Measurements from ENCODE around the gene ARL15. TPM values are rescaled to one million over a fixed set of nuclear protein-coding genes. Genes with fewer than 3 reads are reported as not detected.
A peak's percentile ranks its signal among the peaks of the same experiment; 100 is the strongest.

Gene ARL15
- total and polyA plus RNA-seq, 9 of the 15 experiments (the other 6 are each of a cell fraction or from before 2014, with no cell fraction given), result 18.5 to 80.4 (median 57.0) TPM

- peaks cover 12% of the 10 kb centered on the region; the same call in 1 of the 2 replicates for H4K20me1 ChIP-seq (replicated peaks; ENCODE audit: control insufficient read depth, insufficient read depth, low read length)
- H3K4me2 ChIP-seq (ENCODE audit: insufficient read depth, low read length), result no peak overlapping the region
- H3K27me3 ChIP-seq (ENCODE audit: control insufficient read depth in 2 of 2, insufficient read depth in 2 of 2, low read length in 2 of 2), result no peaks in the 10 kb centered on the region
- in situ Hi-C loops (cut with MboI) (no loop called here), intact Hi-C loops (cut with micrococcal nuclease) (no loop called here)
- 100% methylated on average over 2 of the region's 6 CpGs for WGBS (ENCODE audit: insufficient coverage, low coverage, missing lambda C conversion rate)
- ChIA-PET CTCF (ENCODE audit: low intra/inter-chr PET ratio) (no interaction called here), POLR2A (no interaction called here)
- peaks cover 19% of the 10 kb centered on the region; the same call in 2 of the 3 replicates for H3K79me2 ChIP-seq (ENCODE audit: control insufficient read depth, insufficient read depth, low read length)
- no peaks in the 10 kb centered on the region for H3K4me1 ChIP-seq (replicated peaks in 1 of 2; ENCODE audit: control insufficient read depth in 2 of 2, insufficient read depth in 2 of 2, low read length in 2 of 2)
- H3K9me3 ChIP-seq (replicated peaks; ENCODE audit: control insufficient read depth, insufficient read depth, low read depth, low read length), result no peaks in the 10 kb centered on the region
- H3K9ac ChIP-seq (ENCODE audit: insufficient read depth in 1 of 2, low read depth in 2 of 2, low read length in 2 of 2), result no peak overlapping the region
- ATAC-seq, result no peak
- H3K9me1 ChIP-seq (ENCODE audit: control insufficient read depth, insufficient read depth, low read length), result no peaks in the 10 kb centered on the region
- H3K4me3 ChIP-seq, result no peak overlapping the region
- no TSS peak for BruUV-seq (replicated peaks)
- no peak overlapping the region for H2AFZ ChIP-seq (ENCODE audit: low read depth, low read length)
- FAIRE-seq, result no peak
- TF ChIP-seq ATF7 (IDR thresholded peaks at IDR 0.05) (peak; percentile 82), JUN (IDR thresholded peaks at IDR 0.05; ENCODE audit: borderline replicate concordance, low read depth, low read length) (0 out of 2 replicates have a peak, but pooled peaks have one; percentile 39), JUN (CRISPR knock-in tag; IDR thresholded peaks at IDR 0.05; ENCODE audit: borderline replicate concordance) (no peak), GTF2F1 (IDR thresholded peaks at IDR 0.05; ENCODE audit: low read depth, low read length) (no peak), ZEB2 (IDR thresholded peaks at IDR 0.05) (no peak), CBFA2T3 (IDR thresholded peaks at IDR 0.05) (0 out of 2 replicates have a peak, but pooled peaks have one; percentile 21), ATF3 (IDR thresholded peaks at IDR 0.05) (peak; percentile 78), ATF3 (CRISPR knock-in tag; conservative IDR thresholded peaks at IDR 0.05) (no peak), GABPA (tag; conservative IDR thresholded peaks at IDR 0.05; ENCODE audit: low read depth) (no peak), HMG20B (CRISPR knock-in tag; IDR thresholded peaks at IDR 0.05) (no peak), KDM1A (IDR thresholded peaks at IDR 0.05) (0 out of 4 replicates have a peak, but pooled peaks of 1 of the 2 experiments have one; percentile 21), ZFP36 (IDR thresholded peaks at IDR 0.05; ENCODE audit: low read depth, low read length, partially characterized antibody) (peak; percentile 72), RCOR1 (IDR thresholded peaks at IDR 0.05; ENCODE audit: borderline replicate concordance in 1 of 2, low read depth in 2 of 2, low read length in 2 of 2) (peak in 1 of 2 experiments; percentile 62; a peak in 2 of 4 replicates), KLF1 (tag; IDR thresholded peaks at IDR 0.05) (no peak), ZFX (CRISPR knock-in tag; IDR thresholded peaks at IDR 0.05) (no peak), JUND (IDR thresholded peaks at IDR 0.05; ENCODE audit: borderline replicate concordance, low read depth, low read length) (peak; percentile 75), JUND (tag; IDR thresholded peaks at IDR 0.05; ENCODE audit: borderline replicate concordance, low read depth, low read length) (peak; percentile 77), DLX4 (CRISPR knock-in tag; IDR thresholded peaks at IDR 0.05) (no peak), ATF2 (CRISPR knock-in tag; IDR thresholded peaks at IDR 0.05) (peak; percentile 78; the same call in 1 of the 2 replicates)
- H3K27ac ChIP-seq (ENCODE audit: extremely low read depth, low read depth, low read length), result no peak overlapping the region
- peaks cover 11% of the 10 kb centered on the region; the same call in 2 of the 3 replicates for H3K36me3 ChIP-seq (ENCODE audit: control insufficient read depth, insufficient read depth, low read length)
- DNase-seq (ENCODE audit: extremely low read depth in 1 of 4, low spot score in 3 of 4), result no peak
Measured at GRCh38 chr5:54171645-54172384, 138.6 kb downstream of the ARL15 start.

All from K562 (cell line).